ENCODE data around the gene ACTA1.

- TF ChIP-seq POLR2A (IDR thresholded peaks at IDR 0.05) (no peak), CTCF (IDR thresholded peaks at IDR 0.05) (no peak)
Observed at GRCh38 chr1:229397762-229398161, 36.1 kb downstream of the ACTA1 start.
